Measurements from ENCODE around the gene MGAM2.

MGAM2 gene

GRCh38 chr7:142176901-142177300 lies 65.4 kb downstream of the MGAM2 start:
- DNase-seq (ENCODE audit: low spot score) = no peak

- DNase-seq (ENCODE audit: low spot score) = no peak
Measured at GRCh38 chr7:142177869-142178268, 66.4 kb downstream of the MGAM2 start.

- DNase-seq (ENCODE audit: low spot score) = no peak
Measured at GRCh38 chr7:142180426-142180825, 68.9 kb downstream of the MGAM2 start.

GRCh38 chr7:142181211-142181610 lies 69.7 kb downstream of the MGAM2 start:
- no peak for DNase-seq (ENCODE audit: low spot score)

- DNase-seq (ENCODE audit: low spot score) = no peak
Measured at GRCh38 chr7:142181966-142182365, 70.4 kb downstream of the MGAM2 start.

GRCh38 chr7:142185069-142185468 lies 73.6 kb downstream of the MGAM2 start:
- DNase-seq (ENCODE audit: low spot score) = no peak

GRCh38 chr7:142185801-142186200 lies 74.3 kb downstream of the MGAM2 start:
- no peak for DNase-seq (ENCODE audit: low spot score)

- DNase-seq (ENCODE audit: low spot score) = no peak
Measured at GRCh38 chr7:142188154-142188553, 76.6 kb downstream of the MGAM2 start.

- DNase-seq (ENCODE audit: low spot score) = no peak
Measured at GRCh38 chr7:142188846-142189245, 77.3 kb downstream of the MGAM2 start.

- DNase-seq (ENCODE audit: low spot score) = no peak
Measured at GRCh38 chr7:142194201-142194600, 82.7 kb downstream of the MGAM2 start.

GRCh38 chr7:142196066-142196840 lies 84.7 kb downstream of the MGAM2 start:
- DNase-seq (ENCODE audit: low spot score) = no peak

- no peak for DNase-seq (ENCODE audit: low spot score)
Measured at GRCh38 chr7:142200206-142200605, 88.7 kb downstream of the MGAM2 start.

- no peak for DNase-seq (ENCODE audit: low spot score)
Measured at GRCh38 chr7:142228537-142229104, 117.1 kb downstream of the MGAM2 start.

- DNase-seq (ENCODE audit: low spot score) = no peak
Measured at GRCh38 chr7:142231716-142232115, 120.2 kb downstream of the MGAM2 start.

GRCh38 chr7:142240546-142240945 lies 129.0 kb downstream of the MGAM2 start:
- no peak for DNase-seq (ENCODE audit: low spot score)

- no peak for DNase-seq (ENCODE audit: low spot score)
Measured at GRCh38 chr7:142243823-142244222, 132.3 kb downstream of the MGAM2 start.

GRCh38 chr7:142248166-142249160 lies 136.9 kb downstream of the MGAM2 start:
- DNase-seq (ENCODE audit: low spot score) = no peak

- DNase-seq (ENCODE audit: low spot score) = no peak
Measured at GRCh38 chr7:142249918-142250317, 138.4 kb downstream of the MGAM2 start.

- DNase-seq (ENCODE audit: low spot score) = no peak
Measured at GRCh38 chr7:142250705-142251104, 139.2 kb downstream of the MGAM2 start.

- DNase-seq (ENCODE audit: low spot score) = no peak
Measured at GRCh38 chr7:142257958-142258357, 146.4 kb downstream of the MGAM2 start, which contains the start of gene PRSS58. Gene PRSS58, minus strand, starts transcription at chr7:142258058. Its CDS starts 351 bp downstream, at chr7:142257707.

GRCh38 chr7:142263598-142264380 lies 152.3 kb downstream of the MGAM2 start:
- DNase-seq (ENCODE audit: low spot score) = no peak

Data from AG08395 (cell line).